ENCODE results near the gene AFF1. TPM values are rescaled to one million over a fixed set of nuclear protein-coding genes. Genes with fewer than 3 reads are reported as not detected.

AFF1 gene
- total RNA-seq, 1 donor = 21.9 TPM

DNA sequence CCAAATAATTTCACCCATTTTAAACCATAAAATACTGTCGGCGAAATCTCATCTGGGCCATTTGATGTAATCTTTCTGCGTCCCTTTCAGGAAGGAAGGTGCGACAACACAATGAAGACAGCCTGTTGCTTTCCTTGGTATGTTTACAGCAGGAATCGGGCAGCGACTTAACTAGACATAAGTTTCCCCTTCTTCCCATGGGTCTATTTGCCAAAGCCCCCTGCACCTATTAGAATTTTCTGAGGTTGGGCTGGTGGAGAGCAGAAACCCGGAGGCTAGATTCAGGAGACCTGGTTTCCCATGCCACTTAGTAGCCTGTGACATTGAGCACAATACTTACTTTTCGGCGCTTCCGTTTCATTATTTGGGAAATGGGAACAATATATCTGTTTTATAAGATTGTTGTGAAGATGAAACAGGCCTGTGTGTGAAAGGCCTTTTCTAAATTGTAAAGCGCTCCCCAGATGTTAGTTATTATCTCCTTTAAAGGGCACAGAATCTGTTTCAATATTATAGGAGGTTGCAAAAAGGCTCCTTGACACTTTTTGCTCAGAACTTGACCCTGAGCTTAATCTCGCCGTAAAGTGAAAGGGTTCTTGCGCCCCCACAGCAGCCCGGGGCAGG is 552 bp upstream of the AFF1 start:
- peak overlapping the region; percentile 93 for H3K4me3 ChIP-seq (ENCODE audit: low read depth, low read length)
- TF ChIP-seq, protein P1, sequence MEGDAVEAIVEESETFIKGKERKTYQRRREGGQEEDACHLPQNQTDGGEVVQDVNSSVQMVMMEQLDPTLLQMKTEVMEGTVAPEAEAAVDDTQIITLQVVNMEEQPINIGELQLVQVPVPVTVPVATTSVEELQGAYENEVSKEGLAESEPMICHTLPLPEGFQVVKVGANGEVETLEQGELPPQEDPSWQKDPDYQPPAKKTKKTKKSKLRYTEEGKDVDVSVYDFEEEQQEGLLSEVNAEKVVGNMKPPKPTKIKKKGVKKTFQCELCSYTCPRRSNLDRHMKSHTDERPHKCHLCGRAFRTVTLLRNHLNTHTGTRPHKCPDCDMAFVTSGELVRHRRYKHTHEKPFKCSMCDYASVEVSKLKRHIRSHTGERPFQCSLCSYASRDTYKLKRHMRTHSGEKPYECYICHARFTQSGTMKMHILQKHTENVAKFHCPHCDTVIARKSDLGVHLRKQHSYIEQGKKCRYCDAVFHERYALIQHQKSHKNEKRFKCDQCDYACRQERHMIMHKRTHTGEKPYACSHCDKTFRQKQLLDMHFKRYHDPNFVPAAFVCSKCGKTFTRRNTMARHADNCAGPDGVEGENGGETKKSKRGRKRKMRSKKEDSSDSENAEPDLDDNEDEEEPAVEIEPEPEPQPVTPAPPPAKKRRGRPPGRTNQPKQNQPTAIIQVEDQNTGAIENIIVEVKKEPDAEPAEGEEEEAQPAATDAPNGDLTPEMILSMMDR (IDR thresholded peaks at IDR 0.05; ENCODE audit: insufficient read depth, low read length) = no peak
- no peak for DNase-seq (ENCODE audit: low read depth)

DNA sequence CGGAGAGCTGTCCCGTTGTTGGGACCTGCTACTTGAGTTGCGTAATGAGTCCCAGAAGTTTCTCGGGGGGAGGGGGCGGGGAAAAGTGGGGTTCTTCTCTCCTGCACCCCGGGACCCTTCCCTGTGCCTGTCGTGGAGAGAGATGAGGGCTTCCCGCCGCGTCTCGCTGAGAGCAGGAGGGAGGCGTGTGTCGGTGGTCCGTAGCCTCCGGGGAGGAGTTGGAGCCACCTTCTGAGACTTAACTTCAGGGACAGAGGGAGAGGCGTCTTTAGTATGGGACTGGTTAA is 698 bp downstream of the AFF1 start:
- DNase-seq (ENCODE audit: low read depth) = no peak
- TF ChIP-seq, protein P1 (IDR thresholded peaks at IDR 0.05; ENCODE audit: insufficient read depth, low read length) = no peak
- H3K4me3 ChIP-seq (ENCODE audit: low read depth, low read length) = peak overlapping the region; percentile 93

DNA sequence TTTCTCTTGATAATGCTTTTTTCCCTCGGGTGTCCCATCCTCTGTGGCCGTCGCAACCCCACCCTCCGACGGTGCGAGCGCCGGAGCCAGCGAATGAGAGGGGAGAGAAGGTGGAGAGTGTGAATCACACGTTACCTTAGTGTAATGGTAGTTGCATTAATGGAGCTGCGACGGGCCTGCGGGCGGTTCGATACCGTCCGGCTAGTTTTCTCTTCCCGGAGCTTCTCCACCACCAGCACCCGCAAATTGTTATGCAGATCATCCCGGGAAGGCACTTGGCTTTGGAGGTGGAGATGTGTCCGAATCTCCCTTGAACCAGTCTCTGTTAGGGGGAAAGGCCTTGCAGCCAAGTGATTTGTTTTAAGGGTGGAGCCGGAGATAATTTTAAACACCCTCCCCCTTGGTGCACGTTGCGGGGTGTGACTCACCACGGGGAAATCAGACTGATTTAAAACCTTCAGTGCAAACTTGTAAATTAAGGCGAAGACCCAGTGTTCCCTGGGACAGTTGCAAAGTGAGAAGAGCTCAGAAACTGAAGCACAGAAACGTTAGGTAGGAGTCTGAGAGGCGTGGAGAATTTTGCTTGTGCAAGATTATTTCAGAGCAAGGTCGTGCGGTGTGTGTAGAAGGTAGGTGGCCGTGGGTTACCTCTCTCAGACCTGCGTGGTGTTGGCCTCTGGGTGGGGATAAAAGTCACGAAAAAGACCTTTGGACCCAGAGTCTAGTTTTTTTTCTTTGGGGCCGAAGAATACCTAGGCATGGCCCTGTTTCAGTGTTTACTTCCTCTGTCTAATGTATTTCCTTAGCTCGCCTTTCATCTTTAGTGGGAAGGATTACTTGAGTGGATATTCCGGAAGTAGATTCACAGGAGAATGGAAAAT is 1.3 kb downstream of the AFF1 start:
- peak; percentile 78 for DNase-seq (ENCODE audit: low read depth)
- TF ChIP-seq, protein P1 (IDR thresholded peaks at IDR 0.05; ENCODE audit: insufficient read depth, low read length) = no peak
- H3K4me3 ChIP-seq (ENCODE audit: low read depth, low read length) = peak overlapping the region; percentile 93

DNA sequence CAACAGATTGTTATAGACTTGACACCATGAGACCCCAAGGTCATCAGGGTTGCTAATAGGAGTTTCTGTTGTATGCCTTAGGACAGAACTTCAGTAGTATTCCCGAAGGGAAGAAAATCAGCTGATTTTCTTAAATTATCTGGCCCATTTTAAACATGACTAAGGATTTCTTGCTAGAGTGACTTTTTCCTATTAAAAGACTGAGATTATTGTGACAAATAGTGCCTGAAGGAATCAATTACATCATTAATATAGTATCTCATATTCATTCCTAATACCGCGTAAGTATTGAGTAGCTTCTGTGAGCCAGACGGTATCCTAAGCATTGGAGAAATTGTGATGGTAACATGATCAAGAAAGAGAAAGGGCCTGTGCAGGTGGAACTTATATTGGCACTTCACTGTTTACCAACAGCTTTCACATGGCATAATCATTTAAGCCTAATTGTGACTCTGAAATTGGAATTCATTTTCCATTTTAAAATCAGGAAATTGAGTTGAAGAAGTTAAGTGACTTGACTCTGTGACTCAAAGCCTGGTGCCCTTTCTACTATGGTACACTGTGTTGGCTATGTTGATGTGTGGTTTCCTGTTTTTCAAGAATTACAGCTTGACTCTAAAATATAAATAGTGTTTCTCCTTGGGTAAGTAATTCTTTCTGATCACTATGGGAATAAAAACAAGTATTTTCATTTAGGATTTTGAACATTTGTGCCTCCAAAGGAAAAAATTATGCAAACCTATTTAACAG is 4.1 kb downstream of the AFF1 start:
- no peak overlapping the region for H3K4me3 ChIP-seq (ENCODE audit: low read depth, low read length)
- TF ChIP-seq, protein P1 (IDR thresholded peaks at IDR 0.05; ENCODE audit: insufficient read depth, low read length) = no peak
- DNase-seq (ENCODE audit: low read depth) = no peak

DNA sequence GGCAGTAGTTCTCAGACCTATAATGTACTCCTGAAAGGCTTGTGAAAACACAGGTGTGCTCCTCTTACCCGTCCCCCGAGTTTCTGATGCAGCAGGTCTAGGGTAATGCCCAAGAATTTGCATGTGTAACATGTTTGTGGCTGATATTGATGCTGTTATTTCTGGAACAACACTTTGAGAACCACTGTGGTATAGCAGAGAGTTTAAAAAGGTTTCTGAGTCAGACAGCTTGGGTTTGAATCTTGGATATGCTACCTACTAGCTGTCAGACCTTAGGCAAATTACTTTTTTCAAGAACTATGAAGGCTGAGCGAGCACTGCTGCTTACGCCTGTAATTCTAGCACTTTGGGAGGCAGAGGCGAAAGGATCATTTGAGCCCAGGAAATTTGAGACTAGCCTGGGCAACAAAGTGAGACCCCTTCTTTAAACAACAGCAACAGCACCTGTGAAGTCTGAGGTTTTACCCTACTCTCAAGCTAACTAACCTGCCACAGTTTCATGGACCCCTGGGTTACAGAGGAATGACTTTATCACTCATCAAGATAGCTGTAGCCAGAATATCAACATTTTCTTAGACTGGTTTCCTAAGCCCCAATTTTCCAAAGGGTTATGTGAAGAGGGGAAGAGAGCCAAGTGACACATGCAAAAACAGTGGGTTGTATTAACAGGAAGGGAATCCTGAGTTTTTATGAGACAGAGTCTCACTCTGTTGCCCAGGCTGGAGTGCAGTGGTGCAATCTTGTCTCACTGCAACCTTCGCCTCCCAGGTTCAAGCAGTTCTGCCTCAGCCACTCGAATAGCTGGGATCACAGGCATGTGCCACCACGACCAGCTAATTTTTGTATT is 5.1 kb downstream of the AFF1 start:
- DNase-seq (ENCODE audit: low read depth) = peak; percentile 63
- TF ChIP-seq, protein P1 (IDR thresholded peaks at IDR 0.05; ENCODE audit: insufficient read depth, low read length) = no peak
- no peak overlapping the region for H3K4me3 ChIP-seq (ENCODE audit: low read depth, low read length)

DNA sequence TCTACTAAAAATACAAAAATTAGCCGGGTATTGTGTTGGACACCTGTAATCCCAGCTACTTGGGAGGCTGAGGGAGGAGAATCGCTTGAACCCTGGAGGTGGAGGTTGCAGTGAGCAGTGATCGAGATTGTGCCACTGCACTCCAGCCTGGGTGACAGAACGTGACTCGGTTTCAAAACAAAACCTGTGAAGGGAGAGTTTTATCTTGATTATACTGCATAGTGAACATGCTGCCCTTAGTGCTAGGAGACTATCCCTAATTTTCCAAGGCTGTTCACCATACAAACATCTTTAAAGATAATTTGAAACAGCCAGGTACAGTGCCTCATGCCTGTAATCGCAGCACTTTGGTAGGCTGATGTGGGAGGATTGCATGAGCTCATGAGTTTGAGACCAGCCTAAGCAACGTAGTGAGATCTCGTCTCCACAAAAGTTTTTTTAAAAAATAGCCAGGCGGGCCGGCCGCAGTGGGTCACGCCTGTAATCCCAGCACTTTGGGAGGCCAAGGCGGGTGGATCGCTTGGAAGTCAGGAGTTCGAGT is 6.2 kb downstream of the AFF1 start:
- H3K4me3 ChIP-seq (ENCODE audit: low read depth, low read length) = no peak overlapping the region
- no peak for DNase-seq (ENCODE audit: low read depth)
- TF ChIP-seq, protein P1 (IDR thresholded peaks at IDR 0.05; ENCODE audit: insufficient read depth, low read length) = no peak

All from fibroblast of the aortic adventitia (primary cell).